Effector memory CD4-positive, alpha-beta T cell (primary cell): ENCODE results near the gene NCOA5.
"Not testable (repeated sequence)": the region's sequence is repeated elsewhere in the genome, so short reads cannot be mapped to it uniquely, and the experiment has no call there.

Source experiments
- DNase-seq, 3 donors: peaks; one replicate each; pipeline ENCODE4 v3.0.0-alpha.2; 2020
- H3K27ac ChIP-seq: 2 replicates; pipeline ENCODE4 v1.7.0; 2013; ENCODE audit warnings: mild to moderate bottlenecking, low read length, moderate library complexity; ENCODE audit not compliant: insufficient read depth, poor library complexity, severe bottlenecking
- H3K27me3 ChIP-seq: replicated peaks from 2 replicates; pipeline ENCODE4 v1.7.0; 2013; ENCODE audit warnings: mild to moderate bottlenecking, low read length; ENCODE audit not compliant: insufficient read depth, control insufficient read depth, poor library complexity, severe bottlenecking
- H3K36me3 ChIP-seq: 2 replicates; pipeline ENCODE4 v1.7.0; 2013; ENCODE audit warnings: mild to moderate bottlenecking, low read length, moderate library complexity; ENCODE audit not compliant: control insufficient read depth, insufficient read depth
- H3K4me1 ChIP-seq: 2 replicates; pipeline ENCODE4 v1.7.0; 2013; ENCODE audit warnings: low read length, mild to moderate bottlenecking; ENCODE audit not compliant: control insufficient read depth, insufficient read depth, poor library complexity, severe bottlenecking
- H3K4me3 ChIP-seq: 2 replicates; pipeline ENCODE4 v1.7.0; 2013; ENCODE audit warnings: low read length, low read depth, mild to moderate bottlenecking; ENCODE audit not compliant: insufficient read depth, poor library complexity, severe bottlenecking
- H3K9me3 ChIP-seq: 2 replicates; pipeline ENCODE4 v1.7.0; 2013; ENCODE audit warnings: mild to moderate bottlenecking, low read length, moderate library complexity; ENCODE audit not compliant: control insufficient read depth

The NCOA5 gene

DNA sequence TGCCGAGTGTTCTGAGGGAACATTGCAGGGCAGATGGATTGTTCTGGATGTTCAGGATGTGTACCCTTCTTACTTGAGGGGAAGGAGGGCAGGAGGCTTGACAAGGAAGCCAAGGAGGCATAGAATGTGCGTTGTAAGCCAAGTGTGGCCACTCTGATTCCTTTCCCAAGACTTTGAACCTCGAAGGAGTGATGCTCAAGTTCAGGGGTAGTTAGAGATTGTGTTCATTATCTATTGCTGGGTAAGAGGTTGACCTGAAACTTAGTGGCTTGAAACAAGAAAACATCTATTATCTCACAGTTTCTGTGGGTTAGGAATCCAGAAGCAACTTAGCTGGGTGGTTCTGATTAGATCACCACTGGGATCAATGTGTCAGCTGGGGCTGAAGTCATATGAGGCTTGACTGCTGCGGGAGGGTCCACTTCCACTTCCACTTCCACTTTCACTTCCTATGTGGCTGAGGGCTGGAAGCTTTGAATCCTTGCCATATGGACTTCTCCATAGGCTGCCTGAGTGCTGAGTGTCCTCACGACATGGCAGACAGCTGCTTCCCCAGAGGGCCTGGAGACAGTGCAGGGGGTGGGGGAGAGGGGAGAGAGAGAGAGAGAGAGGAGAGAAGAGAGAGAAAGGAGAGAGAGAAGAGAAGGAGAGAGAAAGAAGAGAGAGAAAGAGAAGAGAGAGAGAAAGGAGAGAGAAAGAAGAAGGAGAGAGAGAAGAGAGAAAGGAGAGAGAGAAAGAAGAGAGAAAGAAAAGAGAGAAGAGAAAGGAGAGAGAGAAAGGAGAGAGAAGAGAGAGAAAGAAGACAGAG, 21.5 kb upstream of the NCOA5 start:
- Histone ChIP-seq H3K27me3 (peaks cover 7% of the 10 kb centered on the region), H3K36me3 (no peaks in the 10 kb centered on the region), H3K9me3 (no peaks in the 10 kb centered on the region), H3K4me1 (no peaks in the 10 kb centered on the region), H3K4me3 (no peak overlapping the region), H3K27ac (no peak overlapping the region)
- DNase-seq, result no peak

DNA sequence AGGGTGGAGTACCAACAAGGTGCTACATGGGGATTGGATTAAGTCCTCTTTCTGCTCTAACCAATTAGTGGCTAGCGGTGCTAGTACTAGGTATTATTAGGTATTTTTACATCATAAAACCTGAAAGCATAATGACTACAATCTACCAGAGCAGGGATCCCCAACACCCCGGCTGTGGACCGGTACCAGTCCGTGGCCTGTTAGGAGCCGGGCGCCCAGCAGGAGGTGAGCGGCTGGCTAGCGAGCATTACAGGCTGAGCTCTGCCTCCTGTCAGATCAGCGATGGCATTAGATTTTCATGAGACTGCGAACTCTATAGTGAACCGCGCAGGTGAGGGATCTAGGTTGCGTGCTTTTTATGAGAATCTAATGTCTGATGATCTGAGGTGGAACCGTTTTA, 19.2 kb upstream of the NCOA5 start:
- H3K27me3 ChIP-seq, result peaks cover 7% of the 10 kb centered on the region
- H3K9me3 ChIP-seq, result no peaks in the 10 kb centered on the region
- no peak for DNase-seq
- H3K27ac ChIP-seq, result no peak overlapping the region
- H3K4me3 ChIP-seq, result no peak overlapping the region
- no peaks in the 10 kb centered on the region for H3K36me3 ChIP-seq
- H3K4me1 ChIP-seq, result no peaks in the 10 kb centered on the region

DNA sequence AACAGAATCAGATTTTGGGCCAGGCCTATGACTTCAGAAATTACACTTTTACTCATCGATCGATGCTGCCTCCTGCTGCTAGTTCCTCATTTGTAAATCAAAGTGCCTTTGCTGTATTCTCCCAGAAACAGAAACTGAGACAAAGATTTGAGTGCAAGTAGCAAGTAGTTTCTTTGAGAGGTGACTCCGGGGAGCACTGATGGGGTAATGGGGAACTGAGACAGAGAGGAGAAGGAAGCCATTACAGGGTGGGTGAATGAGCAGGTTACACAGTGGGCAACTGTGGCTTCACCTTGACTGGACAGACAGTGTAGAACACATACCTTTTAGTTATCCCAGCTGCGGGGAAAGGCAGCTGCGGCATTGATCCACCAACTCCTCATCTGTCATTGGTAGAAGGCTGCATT, 18.7 kb upstream of the NCOA5 start:
- no peak for DNase-seq

DNA sequence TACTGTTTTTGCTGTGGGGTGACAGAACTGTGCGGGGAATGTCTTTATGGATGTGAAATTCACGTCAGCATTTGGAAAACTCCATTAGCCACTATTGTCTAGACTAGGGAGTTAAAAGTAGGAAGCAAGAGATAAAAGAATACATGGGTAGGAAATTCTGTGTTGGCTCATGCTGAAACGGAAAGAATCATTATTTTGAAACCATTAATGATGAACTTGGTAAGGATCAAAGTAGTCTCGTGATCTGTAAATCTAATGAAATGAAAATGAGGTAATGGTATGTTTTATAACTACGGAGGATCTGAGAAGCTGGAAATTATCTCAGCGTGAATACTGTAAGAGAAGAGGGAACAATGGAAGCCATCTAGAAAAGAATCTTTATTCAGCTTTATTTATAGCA, 17.3 kb upstream of the NCOA5 start:
- no peak overlapping the region for H3K4me3 ChIP-seq
- no peaks in the 10 kb centered on the region for H3K9me3 ChIP-seq
- DNase-seq, result no peak
- H3K36me3 ChIP-seq, result no peaks in the 10 kb centered on the region
- no peak overlapping the region for H3K27ac ChIP-seq
- no peaks in the 10 kb centered on the region for H3K4me1 ChIP-seq
- H3K27me3 ChIP-seq, result peaks cover 7% of the 10 kb centered on the region

More for the DNA sequence above, 18.7 kb upstream of the NCOA5 start:
- H3K27me3 ChIP-seq, result peaks cover 7% of the 10 kb centered on the region
- no peak overlapping the region for H3K27ac ChIP-seq
- H3K36me3 ChIP-seq, result no peaks in the 10 kb centered on the region
- no peaks in the 10 kb centered on the region for H3K4me1 ChIP-seq
- no peaks in the 10 kb centered on the region for H3K9me3 ChIP-seq
- no peak overlapping the region for H3K4me3 ChIP-seq

DNA sequence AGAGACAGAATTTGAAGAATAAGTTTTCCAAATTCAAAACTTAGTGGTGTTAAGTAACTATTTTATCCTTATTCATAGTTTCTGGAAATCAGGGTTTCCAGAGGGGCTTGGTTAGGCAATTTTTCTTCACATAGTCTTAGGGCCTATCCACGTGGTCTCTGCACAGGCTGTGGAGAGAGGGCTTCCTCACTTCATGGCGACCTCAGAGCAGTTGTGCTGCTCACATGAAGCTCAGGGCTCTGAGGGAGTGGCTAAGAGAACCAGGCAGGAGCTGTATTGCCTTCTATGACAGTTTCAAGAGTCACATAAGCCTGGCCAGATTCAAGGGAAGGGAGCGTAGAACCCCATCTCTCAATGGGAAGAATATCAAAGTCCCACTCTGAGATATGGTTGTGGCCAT, 14.5 kb upstream of the NCOA5 start:
- no peaks in the 10 kb centered on the region for H3K36me3 ChIP-seq
- DNase-seq, result no peak
- peaks cover 14% of the 10 kb centered on the region for H3K27me3 ChIP-seq
- H3K4me1 ChIP-seq, result no peaks in the 10 kb centered on the region
- H3K4me3 ChIP-seq, result no peak overlapping the region
- H3K27ac ChIP-seq, result no peak overlapping the region
- H3K9me3 ChIP-seq, result no peaks in the 10 kb centered on the region

DNA sequence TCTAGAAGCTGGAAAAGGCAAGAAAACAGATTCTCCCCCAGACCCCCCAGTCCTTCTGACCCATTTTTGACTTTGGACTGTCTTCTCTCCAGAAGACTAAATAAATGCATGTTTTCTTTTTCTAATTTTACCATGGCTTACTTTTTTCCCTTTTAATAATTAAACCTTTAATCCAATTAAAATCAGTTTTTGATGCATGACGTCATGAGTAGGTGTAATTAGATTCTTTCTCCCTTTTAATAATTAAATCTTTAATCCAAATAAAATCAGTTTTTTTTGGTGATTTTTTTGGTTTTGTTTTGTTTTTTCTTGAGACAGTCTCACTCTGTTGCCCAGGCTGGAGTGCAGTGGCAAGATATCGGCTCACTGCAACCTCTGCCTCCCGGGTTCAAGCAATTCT, 13.2 kb upstream of the NCOA5 start:
- H3K9me3 ChIP-seq, result no peaks in the 10 kb centered on the region
- no peak overlapping the region for H3K27ac ChIP-seq
- H3K36me3 ChIP-seq, result no peaks in the 10 kb centered on the region
- H3K27me3 ChIP-seq, result peaks cover 17% of the 10 kb centered on the region
- DNase-seq, result no peak
- H3K4me1 ChIP-seq, result no peaks in the 10 kb centered on the region
- no peak overlapping the region for H3K4me3 ChIP-seq

DNA sequence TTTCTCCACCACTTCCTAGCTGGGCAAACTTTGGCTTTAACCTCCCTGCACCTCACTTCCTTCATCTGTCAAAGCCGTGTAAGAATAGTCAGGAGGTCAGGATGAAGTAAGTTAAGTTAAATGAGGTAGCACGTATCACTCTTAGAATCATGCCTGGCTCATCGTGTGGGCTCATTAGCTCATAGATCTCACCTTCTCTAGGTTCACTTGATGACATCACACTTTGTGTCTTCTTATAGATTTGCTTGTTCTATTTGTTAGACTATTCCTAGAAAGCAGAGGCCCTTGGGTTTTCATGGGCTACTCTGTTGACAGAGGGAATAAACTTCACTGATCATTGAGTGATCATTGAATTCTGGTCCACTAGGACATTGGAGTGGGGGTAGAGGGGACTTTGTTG, 12.2 kb upstream of the NCOA5 start:
- Histone ChIP-seq H3K36me3 (no peaks in the 10 kb centered on the region), H3K27me3 (peaks cover 16% of the 10 kb centered on the region), H3K4me1 (no peaks in the 10 kb centered on the region), H3K27ac (no peak overlapping the region), H3K4me3 (no peak overlapping the region), H3K9me3 (no peaks in the 10 kb centered on the region)
- DNase-seq, result no peak

DNA sequence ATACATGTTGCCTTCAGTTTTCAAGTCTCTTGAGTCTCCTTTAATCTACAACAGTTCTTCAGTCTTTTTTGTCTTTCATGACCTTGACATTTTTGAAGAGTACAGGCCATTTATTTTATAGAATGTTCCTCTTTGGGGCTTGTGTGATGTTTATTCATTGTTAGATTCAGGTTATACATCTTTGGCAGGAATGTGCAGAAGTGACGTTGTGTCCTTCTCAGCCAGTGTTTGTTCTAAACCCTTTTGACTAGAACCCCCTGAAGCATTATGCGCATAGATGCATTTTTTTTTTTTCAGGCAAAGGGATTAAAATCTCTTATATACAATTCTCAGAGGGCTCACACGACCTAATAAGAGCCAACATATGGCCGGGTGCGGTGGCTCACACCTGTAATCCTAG, 11.2 kb upstream of the NCOA5 start:
- Histone ChIP-seq H3K36me3 (no peaks in the 10 kb centered on the region), H3K9me3 (no peaks in the 10 kb centered on the region), H3K27me3 (peaks cover 15% of the 10 kb centered on the region), H3K27ac (no peak overlapping the region), H3K4me3 (no peak overlapping the region), H3K4me1 (no peaks in the 10 kb centered on the region)
- no peak for DNase-seq

DNA sequence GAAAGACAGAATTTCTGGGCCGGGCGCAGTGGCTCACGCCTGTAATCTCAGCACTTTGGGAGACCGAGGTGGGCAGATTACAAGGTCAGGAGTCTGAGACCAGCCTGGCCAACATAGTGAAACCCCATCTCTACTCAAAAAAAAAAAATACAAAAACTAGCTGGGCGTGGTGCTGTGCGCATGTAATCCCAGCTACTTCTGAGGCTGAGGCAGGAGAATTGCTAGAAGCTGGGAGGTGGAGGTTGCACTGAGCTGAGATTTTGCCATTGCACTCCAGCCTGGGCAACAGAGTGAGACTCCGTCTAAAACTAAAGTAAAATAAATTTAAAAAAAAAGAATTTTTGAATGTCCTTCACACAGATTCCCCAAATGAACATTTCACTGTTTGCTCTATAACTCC, 10.7 kb upstream of the NCOA5 start:
- H3K27me3 ChIP-seq, result peaks cover 15% of the 10 kb centered on the region
- H3K36me3 ChIP-seq, H3K4me3 ChIP-seq, H3K27ac ChIP-seq, DNase-seq, H3K4me1 ChIP-seq, H3K9me3 ChIP-seq: not testable (repeated sequence)

DNA sequence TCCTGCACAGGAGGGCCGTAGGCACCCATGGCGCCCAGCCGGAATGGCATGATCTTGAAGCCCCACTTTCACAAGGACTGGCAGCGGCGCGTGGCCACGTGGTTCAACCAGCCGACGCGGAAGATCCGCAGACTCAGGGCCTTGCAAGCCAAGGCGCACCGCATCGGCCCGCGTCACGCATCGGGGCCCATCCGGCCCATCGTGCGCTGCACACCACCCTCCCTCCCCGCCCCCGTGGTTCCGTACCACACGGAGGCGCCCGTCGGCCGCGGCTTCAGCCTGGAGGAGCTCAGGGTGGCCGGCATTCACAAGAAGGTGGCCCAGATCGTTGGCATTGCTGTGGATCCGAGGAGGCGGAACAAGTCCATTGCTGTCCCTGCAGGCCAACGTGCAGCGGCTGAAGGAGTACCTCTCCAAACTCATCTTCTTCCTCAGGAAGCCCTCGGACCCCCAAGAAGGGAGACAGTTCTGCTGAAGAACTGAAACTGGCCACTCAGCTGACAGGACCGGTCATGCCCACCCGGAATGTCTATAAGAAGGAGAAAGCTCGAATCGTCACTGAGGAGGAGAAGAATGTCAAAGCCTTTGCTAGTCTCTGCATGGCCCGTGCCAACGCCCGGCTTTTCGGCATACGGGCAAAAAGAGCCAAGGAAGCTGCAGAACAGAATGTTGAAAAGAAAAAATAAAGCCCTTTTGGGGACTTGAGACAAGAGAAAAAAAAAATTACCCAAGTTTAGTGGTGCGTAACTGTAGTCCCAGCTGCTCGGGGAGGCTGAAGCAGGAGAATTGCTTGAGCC, 9.9 kb upstream of the NCOA5 start:
- Histone ChIP-seq H3K27ac (no peak overlapping the region), H3K4me3 (no peak overlapping the region), H3K36me3 (no peaks in the 10 kb centered on the region), H3K27me3 (peaks cover 15% of the 10 kb centered on the region), H3K4me1 (no peaks in the 10 kb centered on the region), H3K9me3 (no peaks in the 10 kb centered on the region)
- no peak for DNase-seq
